SK-N-SH treated with all-trans-retinoic acid at 6 μM for 48 hours (cell line): ENCODE measurements around the gene ZNF695.

Source experiments
- ATAC-seq: fragments of 200-7000 bp; cut with Tn5 transposase; 3 replicates; pipeline ENCODE4 v1.9.1; 2020; ENCODE audit warnings: mild to moderate bottlenecking, moderate library complexity
- ARNTL ChIP-seq: fragments of 450-650 bp; formaldehyde crosslinking; IDR thresholded peaks from 2 replicates; pipeline ENCODE4 v1.5.0; 2020; ENCODE audit warnings: low read depth, mild to moderate bottlenecking, moderate library complexity, borderline replicate concordance
- BACH2 ChIP-seq: fragments of 250-450 bp; sonication (Bioruptor Pico); IDR thresholded peaks from 2 replicates; pipeline ENCODE4 v1.9.0; 2021; ENCODE audit warnings: mild to moderate bottlenecking, borderline replicate concordance
- ESRRG ChIP-seq: fragments of 250-450 bp; sonication (Bioruptor Pico); IDR thresholded peaks from 2 replicates; pipeline ENCODE4 v1.6.1; 2021; ENCODE audit warnings: mild to moderate bottlenecking
- ISL1 ChIP-seq: fragments of 250-450 bp; sonication (Bioruptor Pico); IDR thresholded peaks from 2 replicates; pipeline ENCODE4 v2.1.2; 2022; ENCODE audit warnings: mild to moderate bottlenecking, moderate library complexity
- OSR1 ChIP-seq: fragments of 250-450 bp; sonication (Bioruptor Pico); IDR thresholded peaks from 2 replicates; pipeline ENCODE4 v1.8.0; 2022; ENCODE audit warnings: moderate library complexity, mild to moderate bottlenecking, inconsistent platforms
- PPARA ChIP-seq: fragments of 250-450 bp; sonication (Bioruptor Pico); IDR thresholded peaks from 2 replicates; pipeline ENCODE4 v1.5.0; 2020; ENCODE audit warnings: mild to moderate bottlenecking, borderline replicate concordance
- RARB ChIP-seq: fragments of 250-450 bp; sonication (Bioruptor Pico); IDR thresholded peaks from 2 replicates; pipeline ENCODE4 v1.8.0; 2021; ENCODE audit warnings: mild to moderate bottlenecking, moderate library complexity
- SNAI2 ChIP-seq: fragments of 250-450 bp; sonication (Bioruptor Pico); IDR thresholded peaks from 2 replicates; pipeline ENCODE4 v1.5.0; 2020; ENCODE audit warnings: mild to moderate bottlenecking, moderate library complexity
- TCF4 ChIP-seq: fragments of 250-450 bp; sonication (Bioruptor Pico); IDR thresholded peaks from 2 replicates; pipeline ENCODE4 v1.8.0; 2021; ENCODE audit warnings: mild to moderate bottlenecking, moderate library complexity, borderline replicate concordance
- TOX ChIP-seq: fragments of 250-450 bp; sonication (Bioruptor Pico); IDR thresholded peaks from 2 replicates; pipeline ENCODE4 v1.8.0; 2021; ENCODE audit warnings: mild to moderate bottlenecking, moderate library complexity, borderline replicate concordance
- ZC3H10 ChIP-seq: fragments of 250-450 bp; sonication (Bioruptor Pico); IDR thresholded peaks from 2 replicates; pipeline ENCODE4 v1.5.1; 2021; ENCODE audit warnings: mild to moderate bottlenecking, moderate library complexity
- ZFP3 ChIP-seq: fragments of 250-450 bp; sonication (Bioruptor Pico); IDR thresholded peaks from 2 replicates; pipeline ENCODE4 v1.5.0; 2020; ENCODE audit warnings: mild to moderate bottlenecking, moderate library complexity
- ZFP30 ChIP-seq: fragments of 450-650 bp; formaldehyde crosslinking; IDR thresholded peaks from 2 replicates; pipeline ENCODE4 v1.5.0; 2022; ENCODE audit warnings: mild to moderate bottlenecking, moderate library complexity
- ZNF565 ChIP-seq: fragments of 450-650 bp; formaldehyde crosslinking; conservative IDR thresholded peaks from 2 replicates; pipeline ENCODE4 v1.5.0; 2020; ENCODE audit warnings: low read depth, mild to moderate bottlenecking, moderate library complexity
- ZNF8 ChIP-seq: fragments of 450-650 bp; formaldehyde crosslinking; IDR thresholded peaks from 2 replicates; pipeline ENCODE4 v1.5.0; 2020; ENCODE audit warnings: mild to moderate bottlenecking, moderate library complexity
- TF ChIP-seq, protein P1 (sequence below): fragments of 250-450 bp; sonication (Bioruptor Pico); IDR thresholded peaks from 2 replicates; pipeline ENCODE4 v1.8.0; 2021; ENCODE audit warnings: low read depth, mild to moderate bottlenecking, moderate library complexity, borderline replicate concordance
- TF ChIP-seq, protein P2 (sequence below): fragments of 250-450 bp; sonication (Bioruptor Pico); IDR thresholded peaks from 2 replicates; pipeline ENCODE4 v1.5.1; 2020; ENCODE audit warnings: low read depth, mild to moderate bottlenecking, moderate library complexity
- TF ChIP-seq, protein P3 (sequence below): fragments of 250-450 bp; sonication (Bioruptor Pico); IDR thresholded peaks from 2 replicates; pipeline ENCODE4 v1.8.0; 2020; ENCODE audit warnings: mild to moderate bottlenecking, moderate library complexity, borderline replicate concordance
- TF ChIP-seq, protein P4 (sequence below): fragments of 250-450 bp; sonication (Bioruptor Pico); IDR thresholded peaks from 2 replicates; pipeline ENCODE4 v1.5.0; 2020; ENCODE audit warnings: mild to moderate bottlenecking, moderate library complexity
- TF ChIP-seq, protein P5 (sequence below): fragments of 250-450 bp; sonication (Bioruptor Pico); IDR thresholded peaks from 2 replicates; pipeline ENCODE4 v1.5.1; 2021; ENCODE audit warnings: mild to moderate bottlenecking, moderate library complexity

ZNF695 gene

DNA sequence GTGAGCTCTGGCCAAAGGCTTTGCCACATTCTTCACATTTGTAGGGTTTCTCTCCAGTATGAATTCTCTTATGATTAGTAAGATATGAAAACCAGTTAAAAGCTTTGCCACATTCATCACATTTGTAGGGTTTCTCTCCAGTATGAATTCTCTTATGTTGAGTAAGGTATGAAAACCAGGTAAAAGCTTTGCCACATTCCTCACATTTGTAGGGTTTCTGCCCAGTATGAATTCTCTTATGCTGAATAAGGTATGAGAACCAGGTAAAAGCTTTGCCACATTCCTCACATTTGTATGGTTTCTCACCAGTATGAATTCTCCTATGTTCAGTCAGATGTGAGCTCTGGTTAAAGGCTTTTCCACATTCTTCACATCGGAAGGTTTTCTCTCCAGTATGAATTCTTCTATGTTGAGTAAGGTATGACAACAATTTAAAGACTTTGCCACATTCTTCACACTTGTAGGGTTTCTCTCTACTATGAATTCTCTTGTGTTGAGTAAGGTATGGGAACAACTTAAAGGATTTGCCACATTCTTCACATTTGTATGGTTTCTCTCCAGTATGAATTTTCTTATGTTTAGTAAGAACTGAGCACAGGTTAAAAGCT is 20.7 kb downstream of the ZNF695 start:
- no peak for ATAC-seq
- TF ChIP-seq TOX (CRISPR knock-in tag) (no peak), ZC3H10 (CRISPR knock-in tag) (no peak), OSR1 (no peak), ZFP3 (no peak), ZNF8 (CRISPR knock-in tag) (no peak), ISL1 (CRISPR knock-in tag) (no peak), BACH2 (CRISPR knock-in tag) (no peak)
- TF ChIP-seq, protein P1, sequence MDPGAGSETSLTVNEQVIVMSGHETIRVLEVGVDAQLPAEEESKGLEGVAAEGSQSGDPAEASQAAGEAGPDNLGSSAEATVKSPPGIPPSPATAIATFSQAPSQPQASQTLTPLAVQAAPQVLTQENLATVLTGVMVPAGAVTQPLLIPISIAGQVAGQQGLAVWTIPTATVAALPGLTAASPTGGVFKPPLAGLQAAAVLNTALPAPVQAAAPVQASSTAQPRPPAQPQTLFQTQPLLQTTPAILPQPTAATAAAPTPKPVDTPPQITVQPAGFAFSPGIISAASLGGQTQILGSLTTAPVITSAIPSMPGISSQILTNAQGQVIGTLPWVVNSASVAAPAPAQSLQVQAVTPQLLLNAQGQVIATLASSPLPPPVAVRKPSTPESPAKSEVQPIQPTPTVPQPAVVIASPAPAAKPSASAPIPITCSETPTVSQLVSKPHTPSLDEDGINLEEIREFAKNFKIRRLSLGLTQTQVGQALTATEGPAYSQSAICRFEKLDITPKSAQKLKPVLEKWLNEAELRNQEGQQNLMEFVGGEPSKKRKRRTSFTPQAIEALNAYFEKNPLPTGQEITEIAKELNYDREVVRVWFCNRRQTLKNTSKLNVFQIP (CRISPR knock-in tag) = no peak
- TF ChIP-seq, protein P2, sequence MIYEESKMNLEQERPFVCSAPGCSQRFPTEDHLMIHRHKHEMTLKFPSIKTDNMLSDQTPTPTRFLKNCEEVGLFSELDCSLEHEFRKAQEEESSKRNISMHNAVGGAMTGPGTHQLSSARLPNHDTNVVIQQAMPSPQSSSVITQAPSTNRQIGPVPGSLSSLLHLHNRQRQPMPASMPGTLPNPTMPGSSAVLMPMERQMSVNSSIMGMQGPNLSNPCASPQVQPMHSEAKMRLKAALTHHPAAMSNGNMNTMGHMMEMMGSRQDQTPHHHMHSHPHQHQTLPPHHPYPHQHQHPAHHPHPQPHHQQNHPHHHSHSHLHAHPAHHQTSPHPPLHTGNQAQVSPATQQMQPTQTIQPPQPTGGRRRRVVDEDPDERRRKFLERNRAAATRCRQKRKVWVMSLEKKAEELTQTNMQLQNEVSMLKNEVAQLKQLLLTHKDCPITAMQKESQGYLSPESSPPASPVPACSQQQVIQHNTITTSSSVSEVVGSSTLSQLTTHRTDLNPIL (CRISPR knock-in tag) = no peak
- TF ChIP-seq, protein P3, sequence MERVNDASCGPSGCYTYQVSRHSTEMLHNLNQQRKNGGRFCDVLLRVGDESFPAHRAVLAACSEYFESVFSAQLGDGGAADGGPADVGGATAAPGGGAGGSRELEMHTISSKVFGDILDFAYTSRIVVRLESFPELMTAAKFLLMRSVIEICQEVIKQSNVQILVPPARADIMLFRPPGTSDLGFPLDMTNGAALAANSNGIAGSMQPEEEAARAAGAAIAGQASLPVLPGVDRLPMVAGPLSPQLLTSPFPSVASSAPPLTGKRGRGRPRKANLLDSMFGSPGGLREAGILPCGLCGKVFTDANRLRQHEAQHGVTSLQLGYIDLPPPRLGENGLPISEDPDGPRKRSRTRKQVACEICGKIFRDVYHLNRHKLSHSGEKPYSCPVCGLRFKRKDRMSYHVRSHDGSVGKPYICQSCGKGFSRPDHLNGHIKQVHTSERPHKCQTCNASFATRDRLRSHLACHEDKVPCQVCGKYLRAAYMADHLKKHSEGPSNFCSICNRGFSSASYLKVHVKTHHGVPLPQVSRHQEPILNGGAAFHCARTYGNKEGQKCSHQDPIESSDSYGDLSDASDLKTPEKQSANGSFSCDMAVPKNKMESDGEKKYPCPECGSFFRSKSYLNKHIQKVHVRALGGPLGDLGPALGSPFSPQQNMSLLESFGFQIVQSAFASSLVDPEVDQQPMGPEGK (CRISPR knock-in tag) = no peak
- TF ChIP-seq, protein P4, sequence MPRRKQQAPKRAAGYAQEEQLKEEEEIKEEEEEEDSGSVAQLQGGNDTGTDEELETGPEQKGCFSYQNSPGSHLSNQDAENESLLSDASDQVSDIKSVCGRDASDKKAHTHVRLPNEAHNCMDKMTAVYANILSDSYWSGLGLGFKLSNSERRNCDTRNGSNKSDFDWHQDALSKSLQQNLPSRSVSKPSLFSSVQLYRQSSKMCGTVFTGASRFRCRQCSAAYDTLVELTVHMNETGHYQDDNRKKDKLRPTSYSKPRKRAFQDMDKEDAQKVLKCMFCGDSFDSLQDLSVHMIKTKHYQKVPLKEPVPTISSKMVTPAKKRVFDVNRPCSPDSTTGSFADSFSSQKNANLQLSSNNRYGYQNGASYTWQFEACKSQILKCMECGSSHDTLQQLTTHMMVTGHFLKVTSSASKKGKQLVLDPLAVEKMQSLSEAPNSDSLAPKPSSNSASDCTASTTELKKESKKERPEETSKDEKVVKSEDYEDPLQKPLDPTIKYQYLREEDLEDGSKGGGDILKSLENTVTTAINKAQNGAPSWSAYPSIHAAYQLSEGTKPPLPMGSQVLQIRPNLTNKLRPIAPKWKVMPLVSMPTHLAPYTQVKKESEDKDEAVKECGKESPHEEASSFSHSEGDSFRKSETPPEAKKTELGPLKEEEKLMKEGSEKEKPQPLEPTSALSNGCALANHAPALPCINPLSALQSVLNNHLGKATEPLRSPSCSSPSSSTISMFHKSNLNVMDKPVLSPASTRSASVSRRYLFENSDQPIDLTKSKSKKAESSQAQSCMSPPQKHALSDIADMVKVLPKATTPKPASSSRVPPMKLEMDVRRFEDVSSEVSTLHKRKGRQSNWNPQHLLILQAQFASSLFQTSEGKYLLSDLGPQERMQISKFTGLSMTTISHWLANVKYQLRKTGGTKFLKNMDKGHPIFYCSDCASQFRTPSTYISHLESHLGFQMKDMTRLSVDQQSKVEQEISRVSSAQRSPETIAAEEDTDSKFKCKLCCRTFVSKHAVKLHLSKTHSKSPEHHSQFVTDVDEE = no peak

DNA sequence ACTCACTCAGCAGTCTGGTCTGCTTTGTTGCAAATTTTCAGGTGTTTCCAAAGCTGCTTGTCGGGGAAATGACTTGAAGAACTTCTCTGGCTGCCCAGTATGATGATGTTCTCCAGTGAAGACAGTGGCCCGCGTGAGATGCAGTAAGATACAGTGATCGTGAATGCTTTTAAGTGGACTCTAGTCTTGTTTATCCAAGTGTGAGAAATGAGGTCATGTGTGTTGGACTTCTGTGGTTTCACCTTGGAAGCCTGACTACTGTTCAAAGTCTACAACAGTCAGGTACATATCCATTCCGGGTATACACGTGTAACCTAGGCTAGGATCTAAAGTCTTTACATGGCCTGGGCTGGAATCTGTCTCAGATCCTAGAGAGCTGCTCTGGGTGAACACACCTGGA is 29.1 kb downstream of the ZNF695 start:
- no peak for TF ChIP-seq SNAI2
- TF ChIP-seq ZC3H10 (CRISPR knock-in tag) = no peak
- no peak for TF ChIP-seq PPARA
- no peak for TF ChIP-seq ESRRG (CRISPR knock-in tag)
- TF ChIP-seq, protein P5, sequence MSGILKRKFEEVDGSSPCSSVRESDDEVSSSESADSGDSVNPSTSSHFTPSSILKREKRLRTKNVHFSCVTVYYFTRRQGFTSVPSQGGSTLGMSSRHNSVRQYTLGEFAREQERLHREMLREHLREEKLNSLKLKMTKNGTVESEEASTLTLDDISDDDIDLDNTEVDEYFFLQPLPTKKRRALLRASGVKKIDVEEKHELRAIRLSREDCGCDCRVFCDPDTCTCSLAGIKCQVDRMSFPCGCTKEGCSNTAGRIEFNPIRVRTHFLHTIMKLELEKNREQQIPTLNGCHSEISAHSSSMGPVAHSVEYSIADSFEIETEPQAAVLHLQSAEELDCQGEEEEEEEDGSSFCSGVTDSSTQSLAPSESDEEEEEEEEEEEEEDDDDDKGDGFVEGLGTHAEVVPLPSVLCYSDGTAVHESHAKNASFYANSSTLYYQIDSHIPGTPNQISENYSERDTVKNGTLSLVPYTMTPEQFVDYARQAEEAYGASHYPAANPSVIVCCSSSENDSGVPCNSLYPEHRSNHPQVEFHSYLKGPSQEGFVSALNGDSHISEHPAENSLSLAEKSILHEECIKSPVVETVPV (CRISPR knock-in tag) = no peak
- no peak for TF ChIP-seq ARNTL (CRISPR knock-in tag)
- TF ChIP-seq, protein P2 (CRISPR knock-in tag) = no peak
- no peak for TF ChIP-seq OSR1
- no peak for TF ChIP-seq BACH2 (CRISPR knock-in tag)
- ATAC-seq = no peak

DNA sequence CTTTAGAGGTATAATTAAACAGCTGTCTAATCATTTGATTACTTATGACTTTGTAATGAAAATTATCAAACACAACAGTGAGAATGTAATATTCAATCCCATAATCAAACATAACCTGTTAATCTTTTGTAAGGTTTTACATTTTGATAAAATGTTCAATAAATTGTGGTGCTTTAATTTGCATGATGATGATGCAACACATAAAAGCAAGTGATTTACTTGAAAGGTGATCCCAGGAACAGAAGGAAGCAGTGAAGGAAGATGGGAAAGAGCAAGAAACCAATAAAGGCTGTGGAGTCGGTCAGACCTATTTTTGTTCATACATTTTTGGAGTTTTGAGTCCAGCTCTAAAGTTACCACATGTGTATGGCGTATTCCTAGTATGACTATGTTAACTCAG is 29.6 kb downstream of the ZNF695 start:
- ATAC-seq = no peak
- TF ChIP-seq TOX (CRISPR knock-in tag) = no peak
- TF ChIP-seq ZFP30 (CRISPR knock-in tag) = no peak
- no peak for TF ChIP-seq ZNF565 (CRISPR knock-in tag)
- no peak for TF ChIP-seq TCF4 (CRISPR knock-in tag)
- TF ChIP-seq OSR1 = no peak
- no peak for TF ChIP-seq ZNF8 (CRISPR knock-in tag)
- no peak for TF ChIP-seq RARB (CRISPR knock-in tag)
- TF ChIP-seq ARNTL (CRISPR knock-in tag) = no peak
